Mesendoderm (in vitro differentiated cells): ENCODE data around the gene PHF24.

ENCODE experiments used
- DNase-seq: peaks from one replicate; pipeline ENCODE4 v3.0.0; 2013
- H2AK5ac ChIP-seq: 2 replicates; pipeline ENCODE4 v1.6.1; 2013; ENCODE audit warnings: low read length, inconsistent platforms
- H2BK120ac ChIP-seq: 2 replicates; pipeline ENCODE4 v1.6.1; 2013; ENCODE audit warnings: low read depth, mild to moderate bottlenecking, low read length, moderate library complexity, mixed read lengths
- H2BK15ac ChIP-seq: replicated peaks from 2 replicates; pipeline ENCODE4 v1.6.1; 2013; ENCODE audit warnings: low read depth, mild to moderate bottlenecking, moderate library complexity
- H2BK5ac ChIP-seq: 2 replicates; pipeline ENCODE4 v1.6.1; 2013; ENCODE audit warnings: low read length, inconsistent platforms
- H3K18ac ChIP-seq: 2 replicates; pipeline ENCODE4 v1.6.1; 2013; ENCODE audit warnings: mild to moderate bottlenecking, low read length, mixed read lengths
- H3K23ac ChIP-seq: one replicate; pipeline ENCODE4 v1.6.1; 2013; ENCODE audit warnings: low read length
- H3K27ac ChIP-seq: 2 replicates; pipeline ENCODE4 v1.5.1; 2013; ENCODE audit warnings: low read depth, mild to moderate bottlenecking, inconsistent platforms, low read length, moderate library complexity
- H3K27me3 ChIP-seq: 2 replicates; pipeline ENCODE4 v1.6.1; 2013; ENCODE audit warnings: low read length, control low read depth, mild to moderate bottlenecking, inconsistent platforms; ENCODE audit not compliant: insufficient read depth, poor library complexity
- H3K36me3 ChIP-seq: 2 replicates; pipeline ENCODE4 v1.6.1; 2013; ENCODE audit warnings: low read length, inconsistent platforms; ENCODE audit not compliant: control insufficient read depth, insufficient read depth
- H3K4ac ChIP-seq: one replicate; pipeline ENCODE4 v1.6.1; 2013; ENCODE audit warnings: low read depth, mild to moderate bottlenecking, low read length, moderate library complexity
- H3K4me1 ChIP-seq: 2 replicates; pipeline ENCODE4 v1.6.1; 2013; ENCODE audit warnings: low read depth, low read length, inconsistent platforms; ENCODE audit not compliant: control insufficient read depth
- H3K4me2 ChIP-seq: 2 replicates; pipeline ENCODE4 v1.6.1; 2013; ENCODE audit warnings: low read length
- H3K4me3 ChIP-seq: 2 replicates; pipeline ENCODE4 v1.5.1; 2013; ENCODE audit warnings: mild to moderate bottlenecking, low read length
- H3K56ac ChIP-seq: one replicate; pipeline ENCODE4 v1.6.1; 2013; ENCODE audit warnings: low read length
- H3K79me1 ChIP-seq: 2 replicates; pipeline ENCODE4 v1.6.1; 2013; ENCODE audit warnings: low read length, inconsistent platforms
- H3K79me2 ChIP-seq: 2 replicates; pipeline ENCODE4 v1.6.1; 2013; ENCODE audit warnings: mild to moderate bottlenecking, low read length; ENCODE audit not compliant: control insufficient read depth, insufficient read depth
- H3K9ac ChIP-seq: 2 replicates; pipeline ENCODE4 v1.6.1; 2013; ENCODE audit warnings: low read length, inconsistent platforms
- H4K5ac ChIP-seq: one replicate; pipeline ENCODE4 v1.6.1; 2013; ENCODE audit warnings: low read length
- H4K8ac ChIP-seq: one replicate; pipeline ENCODE4 v1.6.1; 2013; ENCODE audit warnings: low read depth, mild to moderate bottlenecking, control low read depth, low read length, moderate library complexity
- WGBS: extraction: QIAGEN DNeasy Blood & Tissue Kit; methylation state at CpG from one replicate; pipeline ENCODE4 v1.1.7; 2013; ENCODE audit warnings: low lambda C conversion rate, missing lambda C conversion rate; ENCODE audit not compliant: insufficient coverage; ENCODE audit errors: extremely low coverage; 5-methylcytosine and 5-hydroxymethylcytosine counted together

The PHF24 gene

GRCh38 chr9:34974664-34975063 lies 16.6 kb downstream of the PHF24 start:
- no peak overlapping the region for H3K4me3 ChIP-seq
- H3K4me2 ChIP-seq: no peak overlapping the region
- no peak for DNase-seq
- no peak overlapping the region for H3K23ac ChIP-seq
- no peak overlapping the region for H2BK15ac ChIP-seq
- H3K79me2 ChIP-seq: no peaks in the 10 kb centered on the region
- no peaks in the 10 kb centered on the region for H3K4me1 ChIP-seq
- no peak overlapping the region for H2AK5ac ChIP-seq
- H3K27ac ChIP-seq: no peak overlapping the region
- no peak overlapping the region for H3K4ac ChIP-seq
- H3K18ac ChIP-seq: no peak overlapping the region
- H3K9ac ChIP-seq: no peak overlapping the region
- H2BK120ac ChIP-seq: no peak overlapping the region
- no peaks in the 10 kb centered on the region for H3K36me3 ChIP-seq
- H3K27me3 ChIP-seq: no peaks in the 10 kb centered on the region
- H2BK5ac ChIP-seq: no peak overlapping the region
- H3K79me1 ChIP-seq: no peaks in the 10 kb centered on the region
- no peak overlapping the region for H4K8ac ChIP-seq
- WGBS: no CpG with 5 or more reads among the region's 2 CpGs
- no peak overlapping the region for H3K56ac ChIP-seq
- no peak overlapping the region for H4K5ac ChIP-seq

DNA sequence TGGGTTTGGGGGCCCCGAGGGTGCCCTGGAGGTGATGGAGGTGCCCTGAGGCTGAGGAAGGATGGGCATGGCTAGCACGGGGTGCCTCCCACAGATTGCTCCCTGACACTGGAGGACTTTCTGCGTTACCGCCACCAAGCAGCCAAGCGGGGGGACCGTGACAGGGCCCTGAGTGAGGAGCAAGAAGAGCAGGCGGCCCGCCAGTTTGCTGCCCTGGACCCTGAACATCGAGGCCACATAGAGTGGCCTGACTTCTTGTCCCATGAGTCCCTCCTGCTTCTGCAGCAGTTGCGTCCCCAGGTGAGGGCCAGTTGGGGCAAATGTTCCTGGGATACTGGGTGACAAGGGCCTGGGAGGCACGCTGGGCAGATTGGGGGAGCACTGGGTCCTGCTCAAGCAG lies 18.4 kb downstream of the PHF24 start:
- Histone ChIP-seq H3K36me3 (no peaks in the 10 kb centered on the region), H3K27me3 (no peaks in the 10 kb centered on the region)
- WGBS: no CpG with 5 or more reads among the region's 11 CpGs

GRCh38 chr9:34976992-34977391 lies 18.9 kb downstream of the PHF24 start:
- Histone ChIP-seq H3K27me3 (no peaks in the 10 kb centered on the region), H3K79me2 (no peaks in the 10 kb centered on the region), H3K4me3 (no peak overlapping the region), H4K5ac (no peak overlapping the region), H3K56ac (no peak overlapping the region), H2AK5ac (no peak overlapping the region), H3K27ac (no peak overlapping the region), H3K4me1 (no peaks in the 10 kb centered on the region), H3K79me1 (no peaks in the 10 kb centered on the region), H2BK5ac (no peak overlapping the region), H3K18ac (no peak overlapping the region), H3K23ac (no peak overlapping the region), H3K36me3 (no peaks in the 10 kb centered on the region), H3K4me2 (no peak overlapping the region), H2BK15ac (no peak overlapping the region), H4K8ac (no peak overlapping the region), H3K9ac (no peak overlapping the region), H3K4ac (no peak overlapping the region), H2BK120ac (no peak overlapping the region)
- no peak for DNase-seq
- no CpG with 5 or more reads among the region's 11 CpGs for WGBS

More for the DNA sequence above, 18.4 kb downstream of the PHF24 start:
- Histone ChIP-seq H3K23ac (no peak overlapping the region), H3K79me1 (no peaks in the 10 kb centered on the region), H3K4me2 (no peak overlapping the region), H3K4me1 (no peaks in the 10 kb centered on the region), H3K27ac (no peak overlapping the region), H3K56ac (no peak overlapping the region), H3K79me2 (no peaks in the 10 kb centered on the region), H3K9ac (no peak overlapping the region), H3K4ac (no peak overlapping the region), H3K18ac (no peak overlapping the region), H4K8ac (no peak overlapping the region), H2AK5ac (no peak overlapping the region), H3K4me3 (no peak overlapping the region), H2BK15ac (no peak overlapping the region), H2BK5ac (no peak overlapping the region), H4K5ac (no peak overlapping the region), H2BK120ac (no peak overlapping the region)
- no peak for DNase-seq

DNA sequence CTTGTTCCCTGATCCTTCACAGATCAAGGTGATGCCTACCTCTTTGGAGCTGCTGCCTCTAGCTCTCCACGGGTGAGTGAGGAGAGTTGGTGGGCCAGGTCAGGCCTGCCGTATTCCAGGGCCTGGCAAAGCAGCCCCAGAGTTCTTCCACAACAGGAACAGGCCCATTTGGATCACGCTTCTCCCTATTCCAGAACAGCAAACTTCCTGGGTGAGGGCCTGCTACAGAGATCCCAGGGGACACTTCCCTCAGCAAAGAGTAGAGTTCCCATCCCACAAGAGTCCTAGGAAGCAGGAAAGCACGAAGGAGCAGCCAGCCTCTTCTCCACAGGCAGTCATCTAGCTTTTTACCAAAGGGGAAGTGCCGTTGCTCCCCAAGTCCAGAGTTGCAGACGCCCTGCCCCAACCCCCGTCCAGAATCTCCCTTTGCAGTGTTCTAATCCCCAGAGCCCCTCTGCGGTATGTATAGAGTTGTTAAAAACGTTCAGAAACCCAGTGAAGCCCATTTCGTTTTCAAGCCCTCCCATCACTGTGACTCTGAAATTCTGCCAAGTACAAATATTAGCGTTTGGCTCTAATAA lies 22.2 kb downstream of the PHF24 start:
- Histone ChIP-seq H4K5ac (no peak overlapping the region), H3K4ac (no peak overlapping the region), H3K4me3 (no peak overlapping the region), H3K18ac (no peak overlapping the region), H4K8ac (no peak overlapping the region), H3K23ac (no peak overlapping the region), H3K27me3 (no peaks in the 10 kb centered on the region), H3K36me3 (no peaks in the 10 kb centered on the region), H3K79me1 (no peaks in the 10 kb centered on the region), H3K4me1 (no peaks in the 10 kb centered on the region), H3K79me2 (no peaks in the 10 kb centered on the region), H2AK5ac (no peak overlapping the region), H3K56ac (no peak overlapping the region), H3K9ac (no peak overlapping the region), H3K27ac (no peak overlapping the region), H2BK5ac (no peak overlapping the region), H2BK15ac (no peak overlapping the region), H3K4me2 (no peak overlapping the region), H2BK120ac (no peak overlapping the region)
- no CpG with 5 or more reads among the region's 11 CpGs for WGBS
- no peak for DNase-seq

GRCh38 chr9:34982361-34982760 lies 24.3 kb downstream of the PHF24 start:
- H4K5ac ChIP-seq: no peak overlapping the region
- WGBS: no CpG with 5 or more reads among the region's 7 CpGs
- H3K56ac ChIP-seq: no peak overlapping the region
- H3K79me1 ChIP-seq: no peaks in the 10 kb centered on the region
- no peak overlapping the region for H2BK5ac ChIP-seq
- H3K27ac ChIP-seq: no peak overlapping the region
- H2AK5ac ChIP-seq: no peak overlapping the region
- no peaks in the 10 kb centered on the region for H3K4me1 ChIP-seq
- H2BK15ac ChIP-seq: no peak overlapping the region
- no peak overlapping the region for H3K23ac ChIP-seq
- H3K9ac ChIP-seq: no peak overlapping the region
- H2BK120ac ChIP-seq: no peak overlapping the region
- no peak overlapping the region for H3K4me2 ChIP-seq
- H3K27me3 ChIP-seq: no peaks in the 10 kb centered on the region
- H3K4me3 ChIP-seq: no peak overlapping the region
- H4K8ac ChIP-seq: no peak overlapping the region
- H3K79me2 ChIP-seq: no peaks in the 10 kb centered on the region
- H3K4ac ChIP-seq: no peak overlapping the region
- DNase-seq: no peak
- no peak overlapping the region for H3K18ac ChIP-seq
- no peaks in the 10 kb centered on the region for H3K36me3 ChIP-seq

DNA sequence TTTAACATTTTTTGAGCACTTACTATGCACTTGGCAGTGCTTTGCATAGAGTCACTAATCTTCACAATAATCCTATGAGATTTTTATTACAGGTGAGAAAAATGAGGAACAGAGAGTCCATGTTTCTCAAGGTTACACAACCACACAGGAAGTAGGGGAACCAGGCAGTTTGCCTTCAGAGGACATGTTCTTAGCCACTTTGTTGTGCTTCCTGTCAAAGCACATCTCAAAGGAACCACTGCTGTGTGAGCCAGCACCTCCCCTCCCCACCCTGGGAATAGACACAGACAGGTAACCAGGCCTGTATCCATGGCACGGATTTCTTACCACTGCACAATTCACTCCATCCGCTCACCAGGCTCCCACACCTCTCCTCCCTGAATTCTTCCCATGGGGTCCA lies 25.1 kb downstream of the PHF24 start:
- Histone ChIP-seq H3K4me1 (no peaks in the 10 kb centered on the region), H3K18ac (no peak overlapping the region), H3K79me2 (no peaks in the 10 kb centered on the region), H3K4me3 (no peak overlapping the region), H3K27ac (no peak overlapping the region), H2BK15ac (no peak overlapping the region), H3K36me3 (no peaks in the 10 kb centered on the region), H3K56ac (no peak overlapping the region), H3K4me2 (no peak overlapping the region), H3K9ac (no peak overlapping the region), H3K23ac (no peak overlapping the region), H4K5ac (no peak overlapping the region), H2BK120ac (no peak overlapping the region), H3K27me3 (no peaks in the 10 kb centered on the region), H3K79me1 (no peaks in the 10 kb centered on the region), H4K8ac (no peak overlapping the region), H2BK5ac (no peak overlapping the region), H2AK5ac (no peak overlapping the region), H3K4ac (no peak overlapping the region)
- no CpG with 5 or more reads among the region's 2 CpGs for WGBS
- DNase-seq: no peak
